HepG2 (cell line): Measurements from ENCODE around the gene GAS5. TPM values are rescaled to one million over a fixed set of nuclear protein-coding genes. Genes with fewer than 3 reads are reported as not detected.

Source experiments
- ARNT2 ChIP-seq: sonication (generic); formaldehyde crosslinking; IDR thresholded peaks from 2 replicates; pipeline ENCODE4 v1.8.0; 2022; ENCODE audit warnings: mild to moderate bottlenecking, low read depth, missing genetic modification reagents, moderate library complexity
- CBX5 ChIP-seq: sonication (generic); formaldehyde crosslinking; IDR thresholded peaks from 2 replicates; pipeline ENCODE4 v1.4.0; 2020; ENCODE audit warnings: missing genetic modification reagents, borderline replicate concordance
- CC2D1A ChIP-seq: sonication (generic); formaldehyde crosslinking; IDR thresholded peaks from 2 replicates; pipeline ENCODE4 v1.8.1; 2023; ENCODE audit warnings: mild to moderate bottlenecking, missing genetic modification reagents
- CREB1 ChIP-seq, 2 experiments: fragments of 450-650 bp in 1 of 2; IDR thresholded peaks; 2 replicates each; pipeline ENCODE4 v1.6.1; 2016 to 2017; ENCODE audit warnings: control low read depth in 1 of 2, mild to moderate bottlenecking in 1 of 2, missing compliant biosample characterization in 1 of 2, missing genetic modification characterization in 1 of 2
- FOXA1 ChIP-seq, 2 experiments: fragments of 450-650 bp in 1 of 2; sonication (generic) in 1 of 2; formaldehyde crosslinking in 1 of 2; IDR thresholded peaks; 2 replicates each; pipeline versions ENCODE4 v1.4.0 to v1.6.1; 2016 to 2020; ENCODE audit warnings: missing genetic modification reagents in 1 of 2
- FOXP1 ChIP-seq, 2 experiments: fragments of 450-650 bp in 1 of 2; IDR thresholded peaks; 2 replicates each; pipeline ENCODE4 v1.6.1; 2017 to 2018; ENCODE audit warnings: antibody characterized with exemption in 1 of 2
- HINFP ChIP-seq: sonication (generic); formaldehyde crosslinking; IDR thresholded peaks from 2 replicates; pipeline ENCODE4 v1.4.0; 2020; ENCODE audit warnings: low read depth, mild to moderate bottlenecking, missing genetic modification reagents
- HMG20A ChIP-seq: IDR thresholded peaks from 2 replicates; pipeline ENCODE4 v1.6.1; 2016; ENCODE audit warnings: borderline replicate concordance
- KAT2B ChIP-seq: fragments of 150-350 bp; IDR thresholded peaks from 2 replicates; pipeline ENCODE4 v1.6.1; 2014; ENCODE audit warnings: low read depth, low read length, borderline replicate concordance
- KDM3A ChIP-seq: IDR thresholded peaks from 2 replicates; pipeline ENCODE4 v1.6.1; 2018; ENCODE audit warnings: low read depth, missing compliant biosample characterization
- MIER3 ChIP-seq: IDR thresholded peaks from 2 replicates; pipeline ENCODE4 v1.6.1; 2016; ENCODE audit warnings: missing compliant biosample characterization, borderline replicate concordance
- NCOR1 ChIP-seq: fragments of 200-600 bp; sonication (generic); IDR thresholded peaks from 2 replicates; pipeline ENCODE4 v1.7.0; 2017; ENCODE audit warnings: antibody characterized with exemption, low read length, borderline replicate concordance
- NPAS2 ChIP-seq: sonication (generic); formaldehyde crosslinking; IDR thresholded peaks from 2 replicates; pipeline ENCODE4 v1.8.0; 2022; ENCODE audit warnings: mild to moderate bottlenecking, missing genetic modification reagents, borderline replicate concordance
- SMAD1 ChIP-seq: sonication (generic); formaldehyde crosslinking; IDR thresholded peaks from 2 replicates; pipeline ENCODE4 v1.4.0; 2020; ENCODE audit warnings: missing genetic modification reagents, low read depth, mild to moderate bottlenecking, borderline replicate concordance
- SRY ChIP-seq: sonication (generic); formaldehyde crosslinking; IDR thresholded peaks from 2 replicates; pipeline ENCODE4 v1.8.0; 2022; ENCODE audit warnings: mild to moderate bottlenecking, missing genetic modification reagents
- TEAD3 ChIP-seq: optimal IDR thresholded peaks from 2 replicates; pipeline ENCODE3; 2016; ENCODE audit warnings: borderline replicate concordance
- TSC22D2 ChIP-seq: sonication (generic); formaldehyde crosslinking; IDR thresholded peaks from 2 replicates; pipeline ENCODE4 v1.5.1; 2020; ENCODE audit warnings: missing genetic modification reagents, mild to moderate bottlenecking, borderline replicate concordance
- ZFP90 ChIP-seq: sonication (generic); formaldehyde crosslinking; IDR thresholded peaks from 2 replicates; pipeline ENCODE4 v1.8.0; 2022; ENCODE audit warnings: missing genetic modification reagents, mild to moderate bottlenecking, inconsistent platforms, borderline replicate concordance
- ZKSCAN5 ChIP-seq: sonication (generic); formaldehyde crosslinking; IDR thresholded peaks from 2 replicates; pipeline ENCODE4 v1.5.1; 2020; ENCODE audit warnings: mild to moderate bottlenecking, missing genetic modification reagents
- ZNF235 ChIP-seq: sonication (generic); formaldehyde crosslinking; IDR thresholded peaks from 2 replicates; pipeline ENCODE4 v1.8.1; 2023; ENCODE audit warnings: mild to moderate bottlenecking, missing genetic modification reagents, borderline replicate concordance
- ZNF260 ChIP-seq: sonication (generic); formaldehyde crosslinking; IDR thresholded peaks from 2 replicates; pipeline ENCODE4 v1.4.0; 2020; ENCODE audit warnings: missing genetic modification reagents, low read depth, mild to moderate bottlenecking, borderline replicate concordance
- ZNF451 ChIP-seq: sonication (generic); formaldehyde crosslinking; IDR thresholded peaks from 2 replicates; pipeline ENCODE4 v1.5.0; 2020; ENCODE audit warnings: mild to moderate bottlenecking, missing genetic modification reagents
- ZNF547 ChIP-seq: sonication (generic); formaldehyde crosslinking; IDR thresholded peaks from 2 replicates; pipeline ENCODE4 v1.5.1; 2020; ENCODE audit warnings: mild to moderate bottlenecking, missing genetic modification reagents
- ZNF629 ChIP-seq: sonication (generic); formaldehyde crosslinking; conservative IDR thresholded peaks from 2 replicates; pipeline ENCODE4 v1.5.0; 2020; ENCODE audit warnings: missing genetic modification reagents
- ZNF724P ChIP-seq: sonication (generic); formaldehyde crosslinking; IDR thresholded peaks from 2 replicates; pipeline ENCODE4 v1.8.0; 2022; ENCODE audit warnings: missing genetic modification reagents, borderline replicate concordance
- ZNF790 ChIP-seq: sonication (generic); formaldehyde crosslinking; IDR thresholded peaks from 2 replicates; pipeline ENCODE4 v1.8.0; 2022; ENCODE audit warnings: missing genetic modification reagents, mild to moderate bottlenecking, borderline replicate concordance
- ZNF816 ChIP-seq: sonication (generic); formaldehyde crosslinking; IDR thresholded peaks from 2 replicates; pipeline ENCODE4 v1.8.0; 2022; ENCODE audit warnings: missing genetic modification reagents, mild to moderate bottlenecking, borderline replicate concordance
- polyA plus RNA-seq, 8 experiments: library from polyadenylated mRNA; depleted of rRNA in 3 of 8; stranded (reverse) in 7 of 8; unstranded in 1 of 8; fragments of >200 nt; fragmentation: Illumina TruSeq in 4 of 8; extraction: Trizol in 4 of 8; gene quantifications; 2 replicates each; pipeline versions ENCODE4 v1.2.1 to v1.2.3, GENCODE V29; 2011 to 2016; ENCODE audit warnings: low read depth in 4 of 8, missing spikeins in 1 of 8, mixed read lengths in 1 of 8; ENCODE audit not compliant: insufficient read depth in 1 of 8
- total RNA-seq, 5 experiments: library from RNA; depleted of rRNA; stranded (reverse); fragments of >200 nt; fragmentation: Illumina TruSeq; extraction: Trizol; gene quantifications; 2 replicates each; pipeline ENCODE4 v1.2.3, GENCODE V29; 2016; ENCODE audit warnings: low read depth in 1 of 5

Gene GAS5
- total and polyA plus RNA-seq, 2 of the 13 experiments (the other 11 are each of a cell fraction or from before 2014, with no cell fraction given) = 352 to 738 TPM

- no peak; the same call in none of the 2 replicates for TF ChIP-seq ARNT2
- TF ChIP-seq NCOR1 = no peak
- no peak; the same call in 1 of the 2 replicates for TF ChIP-seq HMG20A
- TF ChIP-seq CREB1 (IDR thresholded peaks at IDR 0.05) = peak; percentile 100
- peak; percentile 97 for TF ChIP-seq CREB1 (CRISPR knock-in tag; IDR thresholded peaks at IDR 0.05)
- TF ChIP-seq ZNF816 (CRISPR knock-in tag) = 0 out of 2 replicates have a peak, but pooled peaks have one; percentile 44
- TF ChIP-seq ZNF790 (CRISPR knock-in tag) = no peak
- no peak for TF ChIP-seq FOXP1 (IDR thresholded peaks at IDR 0.05)
- TF ChIP-seq FOXP1 (CRISPR knock-in tag; IDR thresholded peaks at IDR 0.05) = peak; percentile 18; the same call in 1 of the 2 replicates
- no peak; the same call in 1 of the 2 replicates for TF ChIP-seq ZKSCAN5
- TF ChIP-seq TEAD3 (CRISPR knock-in tag) = no peak
- TF ChIP-seq SMAD1 (CRISPR knock-in tag) = no peak; the same call in 1 of the 2 replicates
- TF ChIP-seq NPAS2 = no peak
- TF ChIP-seq SRY (CRISPR knock-in tag) = peak; percentile 57; the same call in 1 of the 2 replicates
- peak; percentile 75; the same call in 1 of the 2 replicates for TF ChIP-seq TSC22D2 (CRISPR knock-in tag)
- TF ChIP-seq ZNF724P (CRISPR knock-in tag) = no peak
- TF ChIP-seq ZNF260 (CRISPR knock-in tag) = no peak
- TF ChIP-seq CC2D1A (CRISPR knock-in tag) = no peak
- no peak for TF ChIP-seq MIER3 (CRISPR knock-in tag)
- TF ChIP-seq ZFP90 = peak; percentile 54; the same call in 1 of the 2 replicates
- no peak for TF ChIP-seq ZNF451 (CRISPR knock-in tag)
- TF ChIP-seq ZNF235 (CRISPR knock-in tag) = no peak
- TF ChIP-seq FOXA1 (IDR thresholded peaks at IDR 0.05) = no peak
- TF ChIP-seq FOXA1 (CRISPR knock-in tag; IDR thresholded peaks at IDR 0.05) = no peak
- TF ChIP-seq ZNF629 (CRISPR knock-in tag) = no peak
- 0 out of 2 replicates have a peak, but pooled peaks have one; percentile 10 for TF ChIP-seq CBX5 (CRISPR knock-in tag)
- TF ChIP-seq HINFP (CRISPR knock-in tag) = peak; percentile 81
- TF ChIP-seq KDM3A = no peak
- no peak for TF ChIP-seq KAT2B
- no peak for TF ChIP-seq ZNF547
Observed at GRCh38 chr1:173867753-173868265, at the start of gene GAS5 (continued).
